Transverse colon (tissue), 4 donors: ENCODE measurements around the gene TCP11L1. TPM values are rescaled to one million over a fixed set of nuclear protein-coding genes. Genes with fewer than 3 reads are reported as not detected.

ENCODE experiments used
- DNase-seq: peaks from one replicate; pipeline ENCODE4 v3.0.0-alpha.2; 2019
- H3K27ac ChIP-seq, 4 donors: fragments of 200-600 bp; sonication (generic); 2 replicates each; pipeline ENCODE4 v1.5.1; 2016 to 2018; ENCODE audit warnings: inconsistent platforms in 4 of 4
- H3K27me3 ChIP-seq: fragments of 200-600 bp; sonication (generic); 2 replicates; pipeline ENCODE4 v1.5.1; 2017; ENCODE audit warnings: inconsistent platforms
- H3K36me3 ChIP-seq, 4 donors: fragments of 200-600 bp; sonication (generic); 2 replicates each; pipeline ENCODE4 v1.5.1; 2017 to 2019; ENCODE audit warnings: inconsistent platforms in 4 of 4
- H3K4me1 ChIP-seq, 4 donors: fragments of 200-600 bp; sonication (generic); 2 replicates each; pipeline ENCODE4 v1.5.1; 2017 to 2020; ENCODE audit warnings: inconsistent platforms in 4 of 4
- H3K4me3 ChIP-seq, 4 donors: fragments of 200-600 bp; sonication (generic); 1 replicate in 1 of 4; 2 replicates in 3 of 4; pipeline versions ENCODE4 v1.5.1 to v1.6.1; 2017 to 2019; ENCODE audit warnings: inconsistent platforms in 4 of 4
- H3K9me3 ChIP-seq, 2 donors: fragments of 200-600 bp; sonication (generic); 2 replicates each; pipeline ENCODE4 v1.5.1; 2017 to 2019; ENCODE audit warnings: inconsistent platforms in 2 of 2
- EP300 ChIP-seq: sonication (generic); formaldehyde crosslinking; IDR thresholded peaks from one replicate; pipeline ENCODE4 v1.6.1; 2017; ENCODE audit warnings: antibody characterized with exemption, low read depth
- POLR2A ChIP-seq: fragments of 450-650 bp; IDR thresholded peaks from one replicate; pipeline ENCODE4 v1.6.1; 2016; ENCODE audit warnings: antibody characterized with exemption, mild to moderate bottlenecking, moderate library complexity
- POLR2AphosphoS5 ChIP-seq, 3 donors: sonication (generic); formaldehyde crosslinking; IDR thresholded peaks; one replicate each; pipeline ENCODE4 v1.6.1; 2016; ENCODE audit warnings: antibody characterized with exemption in 3 of 3
- WGBS, 2 donors: methylation state at CpG; one replicate each; pipeline ENCODE4 v1.1.5; 2018; ENCODE audit warnings: low coverage in 1 of 2; 5-methylcytosine and 5-hydroxymethylcytosine counted together
- in situ Hi-C, 4 donors: fragments of 200-750 bp; cut with MboI; loops; one replicate each; pipeline versions ENCODE4 v1.15.0 to v1.15.1; 2017; ENCODE audit warnings: low sequenced_read_pairs in 3 of 4, low pct_ligation_motif_present in 1 of 4, low pct_unique_long_range_greater_than_20kb in 1 of 4
- intact Hi-C: fragments of 100-400 bp; cut with DNase I; formaldehyde crosslinking; loops from one replicate; pipeline ENCODE4 v1.15.1; 2023; ENCODE audit warnings: low total_unique reads
- total RNA-seq, 4 donors: library from RNA; depleted of rRNA; stranded (reverse); fragments of >200 nt; gene quantifications; one replicate each; pipeline ENCODE4 v1.1.0, GENCODE V29; 2016
- TF ChIP-seq, protein P1 (sequence below), 5 experiments: fragments of 200-600 bp in 3 of 5; fragments of 450-650 bp in 2 of 5; sonication (generic) in 3 of 5; IDR thresholded peaks; 1 replicate in 2 of 5; 2 replicates in 3 of 5; pipeline ENCODE4 v1.5.1; 2016 to 2017; ENCODE audit warnings: antibody characterized with exemption in 5 of 5, inconsistent platforms in 3 of 5, mild to moderate bottlenecking in 2 of 5, moderate library complexity in 1 of 5

TCP11L1 gene
- total RNA-seq, 4 donors from 2014 or later: 24.3 to 90.2 (median 66.1) TPM

DNA sequence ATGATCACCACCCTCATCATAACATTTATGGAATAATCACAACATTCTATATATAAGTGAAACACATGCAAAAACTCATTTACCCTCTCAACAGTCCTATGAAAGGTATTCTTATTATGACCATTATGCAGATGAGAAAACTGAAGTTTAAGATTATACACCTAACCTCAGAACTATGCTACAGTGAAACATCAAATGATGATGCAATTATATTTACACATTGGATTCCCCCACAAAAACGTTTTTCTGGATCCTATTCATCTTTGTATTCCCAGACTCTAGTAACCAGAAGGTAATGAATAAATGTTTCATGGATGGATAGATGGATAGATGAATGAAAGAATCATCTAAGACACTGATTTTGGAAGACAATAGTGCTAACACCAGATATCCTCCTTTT is 54.8 kb downstream of the TCP11L1 start:
- H3K36me3 ChIP-seq: peaks cover 0 to 23% (median 10%) of the 10 kb centered on the region in 4 donors

GRCh38 chr11:33103836-33104235 is 64.5 kb downstream of the TCP11L1 start:
- Histone ChIP-seq H3K9me3 (no peaks in the 10 kb centered on the region), H3K36me3 (peaks cover 0 to 29% (median 14%) of the 10 kb centered on the region in 4 donors), H3K4me3 (no peak overlapping the region), H3K27ac (no peak overlapping the region), H3K27me3 (no peaks in the 10 kb centered on the region), H3K4me1 (peaks cover 0 to 2% (median under 1%) of the 10 kb centered on the region in 4 donors)
- TF ChIP-seq POLR2A (no peak), EP300 (no peak), POLR2AphosphoS5 (IDR thresholded peaks at IDR 0.05) (no peak)
- TF ChIP-seq, protein P1, sequence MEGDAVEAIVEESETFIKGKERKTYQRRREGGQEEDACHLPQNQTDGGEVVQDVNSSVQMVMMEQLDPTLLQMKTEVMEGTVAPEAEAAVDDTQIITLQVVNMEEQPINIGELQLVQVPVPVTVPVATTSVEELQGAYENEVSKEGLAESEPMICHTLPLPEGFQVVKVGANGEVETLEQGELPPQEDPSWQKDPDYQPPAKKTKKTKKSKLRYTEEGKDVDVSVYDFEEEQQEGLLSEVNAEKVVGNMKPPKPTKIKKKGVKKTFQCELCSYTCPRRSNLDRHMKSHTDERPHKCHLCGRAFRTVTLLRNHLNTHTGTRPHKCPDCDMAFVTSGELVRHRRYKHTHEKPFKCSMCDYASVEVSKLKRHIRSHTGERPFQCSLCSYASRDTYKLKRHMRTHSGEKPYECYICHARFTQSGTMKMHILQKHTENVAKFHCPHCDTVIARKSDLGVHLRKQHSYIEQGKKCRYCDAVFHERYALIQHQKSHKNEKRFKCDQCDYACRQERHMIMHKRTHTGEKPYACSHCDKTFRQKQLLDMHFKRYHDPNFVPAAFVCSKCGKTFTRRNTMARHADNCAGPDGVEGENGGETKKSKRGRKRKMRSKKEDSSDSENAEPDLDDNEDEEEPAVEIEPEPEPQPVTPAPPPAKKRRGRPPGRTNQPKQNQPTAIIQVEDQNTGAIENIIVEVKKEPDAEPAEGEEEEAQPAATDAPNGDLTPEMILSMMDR (IDR thresholded peaks at IDR 0.05): no peak
- in situ Hi-C loops: no loop called here
- intact Hi-C loops: no loop called here
- DNase-seq: no peak

More for the DNA sequence above, 54.8 kb downstream of the TCP11L1 start:
- in situ Hi-C loops: no loop called here
- DNase-seq: no peak
- TF ChIP-seq, protein P1 (IDR thresholded peaks at IDR 0.05): no peak
- TF ChIP-seq EP300: no peak
- no peak for TF ChIP-seq POLR2AphosphoS5 (IDR thresholded peaks at IDR 0.05)
- TF ChIP-seq POLR2A: no peak
- 11 to 38% methylated on average over 1 of the region's 1 CpG for WGBS, 2 donors
- no peaks in the 10 kb centered on the region for H3K9me3 ChIP-seq
- H3K27me3 ChIP-seq: no peaks in the 10 kb centered on the region
- intact Hi-C loops: no loop called here
- H3K27ac ChIP-seq: no peak overlapping the region
- H3K4me1 ChIP-seq: no peaks in the 10 kb centered on the region
- no peak overlapping the region for H3K4me3 ChIP-seq

DNA sequence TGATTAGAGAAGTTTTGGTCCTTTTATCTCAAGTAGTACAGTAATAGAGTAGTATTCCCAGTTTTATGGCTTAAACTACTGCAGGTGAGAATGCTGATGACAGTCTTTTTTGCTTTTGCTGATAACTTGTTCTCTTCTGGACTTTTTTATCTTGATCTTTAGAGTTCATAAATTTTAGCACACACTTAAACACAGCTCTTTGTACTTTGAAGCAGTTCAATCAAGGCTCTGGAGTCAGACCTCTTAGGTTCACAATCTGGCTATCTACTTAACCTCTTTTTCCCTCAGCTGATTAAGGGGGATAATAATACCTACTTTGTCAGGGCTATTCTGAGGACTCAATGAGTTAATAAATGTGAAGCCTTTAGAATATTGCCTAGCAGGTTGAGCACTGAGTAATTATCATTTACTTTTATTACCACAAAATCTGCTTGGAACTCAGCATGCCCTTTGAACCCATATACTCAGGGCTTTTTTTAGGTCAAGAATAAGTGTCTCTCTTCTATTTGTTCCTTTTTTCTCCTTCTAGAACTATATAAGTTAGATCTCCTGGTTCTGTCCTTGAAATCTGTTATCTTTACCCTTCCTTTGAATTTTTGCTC is 70.0 kb downstream of the TCP11L1 start:
- no peak overlapping the region for H3K27ac ChIP-seq
- intact Hi-C loops: no loop called here

GRCh38 chr11:33110083-33110482 is 70.7 kb downstream of the TCP11L1 start:
- 45% methylated on average over 1 of the region's 1 CpG; no CpG with 5 or more reads in 1 of the 2 donors for WGBS, 2 donors
- in situ Hi-C loops: no loop called here

More for the DNA sequence above, 70.0 kb downstream of the TCP11L1 start:
- Histone ChIP-seq H3K4me1 (peaks cover 0 to 17% (median 5%) of the 10 kb centered on the region in 4 donors), H3K36me3 (no peaks in the 10 kb centered on the region), H3K9me3 (no peaks in the 10 kb centered on the region), H3K27me3 (no peaks in the 10 kb centered on the region), H3K4me3 (no peak overlapping the region)
- DNase-seq: no peak
- in situ Hi-C loops: no loop called here
- TF ChIP-seq, protein P1 (IDR thresholded peaks at IDR 0.05): no peak
- TF ChIP-seq EP300 (no peak), POLR2AphosphoS5 (IDR thresholded peaks at IDR 0.05) (no peak), POLR2A (no peak)

More at GRCh38 chr11:33110083-33110482, 70.7 kb downstream of the TCP11L1 start:
- Histone ChIP-seq H3K9me3 (no peaks in the 10 kb centered on the region), H3K27ac (no peak overlapping the region), H3K27me3 (no peaks in the 10 kb centered on the region), H3K4me3 (no peak overlapping the region), H3K4me1 (peaks cover 0 to 17% (median 5%) of the 10 kb centered on the region in 4 donors), H3K36me3 (no peaks in the 10 kb centered on the region)
- no peak for TF ChIP-seq POLR2AphosphoS5 (IDR thresholded peaks at IDR 0.05)
- TF ChIP-seq EP300: no peak
- TF ChIP-seq, protein P1 (IDR thresholded peaks at IDR 0.05): no peak
- TF ChIP-seq POLR2A: no peak
- intact Hi-C loops: no loop called here
- no peak for DNase-seq
